Activated naive CD8-positive, alpha-beta T cell treated with anti-CD3 and anti-CD28 coated beads, Interleukin-2, amount 10 ng/mL, durations not matched to agents 7 days and 5 days (primary cell): ENCODE measurements around the gene INPPL1. TPM values are rescaled to one million over a fixed set of nuclear protein-coding genes. Genes with fewer than 3 reads are reported as not detected.
"Not testable (repeated sequence)": the region's sequence is repeated elsewhere in the genome, so short reads cannot be mapped to it uniquely, and the experiment has no call there.

ENCODE experiments used
- ATAC-seq: fragments of 150-1000 bp; cut with Tn5 transposase; one replicate; pipeline ENCODE4 v1.10.0; 2021; ENCODE audit warnings: low read depth, moderate library complexity
- POLR2A ChIA-PET: fragments of 350-600 bp; sonication (Branson Sonifier 250); formaldehyde crosslinking; loops from one replicate; lab custom pipeline; 2021; ENCODE audit warnings: antibody characterized with exemption; lab: Charles Lee
- DNase-seq: peaks from one replicate; pipeline ENCODE4 v3.0.0; 2021
- H3K27ac Mint-ChIP-seq: one replicate; pipeline ENCODE4 v1.8.0; 2022; ENCODE audit warnings: mild to moderate bottlenecking, mixed read lengths
- H3K27me3 Mint-ChIP-seq: one replicate; pipeline ENCODE4 v1.8.0; 2022; ENCODE audit warnings: mild to moderate bottlenecking, moderate library complexity, mixed read lengths
- H3K36me3 Mint-ChIP-seq: one replicate; pipeline ENCODE4 v1.8.0; 2021; ENCODE audit warnings: mild to moderate bottlenecking, mixed read lengths
- H3K4me1 Mint-ChIP-seq: one replicate; pipeline ENCODE4 v1.8.0; 2021; ENCODE audit warnings: mixed read lengths
- H3K4me3 Mint-ChIP-seq: one replicate; pipeline ENCODE4 v1.8.0; 2022; ENCODE audit warnings: mild to moderate bottlenecking, moderate library complexity, mixed read lengths
- H3K9me3 Mint-ChIP-seq: one replicate; pipeline ENCODE4 v1.8.0; 2021; ENCODE audit warnings: mixed read lengths
- total RNA-seq, 2 experiments: library from RNA; stranded (reverse); gene quantifications; one replicate each; pipeline ENCODE4 v1.2.3, GENCODE V29; 2021

The INPPL1 gene
- total RNA-seq, 2 experiments from 2014 or later, result 166 to 171 TPM

DNA sequence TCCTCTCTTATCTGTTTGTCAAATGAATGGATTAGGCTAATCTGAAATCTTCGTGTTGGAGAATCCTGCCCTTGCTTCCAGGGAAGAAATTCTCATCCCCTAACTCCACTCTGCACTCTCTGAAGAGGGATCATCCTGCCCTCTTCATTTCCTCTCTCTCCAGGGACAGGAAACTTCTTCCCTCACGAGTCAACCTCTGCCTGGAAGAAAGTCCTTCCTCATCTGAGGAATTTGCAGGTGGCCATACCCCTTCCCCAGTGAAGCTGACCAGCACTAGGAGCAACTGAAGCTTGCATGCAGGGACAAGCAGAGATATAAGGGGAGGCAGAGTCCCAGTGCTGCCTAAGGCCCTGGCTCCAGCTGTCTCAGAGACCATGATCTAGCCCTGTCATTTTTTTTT is 23.0 kb downstream of the INPPL1 start:
- peaks cover 1% of the 10 kb centered on the region for H3K9me3 Mint-ChIP-seq
- H3K36me3 Mint-ChIP-seq, result peaks cover 3% of the 10 kb centered on the region
- DNase-seq (no peak), ATAC-seq (no peak)
- peaks cover 6% of the 10 kb centered on the region for H3K4me1 Mint-ChIP-seq
- H3K27ac Mint-ChIP-seq, result no peak overlapping the region
- H3K4me3 Mint-ChIP-seq, result no peak overlapping the region
- H3K27me3 Mint-ChIP-seq, result peaks cover 15% of the 10 kb centered on the region
- POLR2A ChIA-PET, result no interaction called here

DNA sequence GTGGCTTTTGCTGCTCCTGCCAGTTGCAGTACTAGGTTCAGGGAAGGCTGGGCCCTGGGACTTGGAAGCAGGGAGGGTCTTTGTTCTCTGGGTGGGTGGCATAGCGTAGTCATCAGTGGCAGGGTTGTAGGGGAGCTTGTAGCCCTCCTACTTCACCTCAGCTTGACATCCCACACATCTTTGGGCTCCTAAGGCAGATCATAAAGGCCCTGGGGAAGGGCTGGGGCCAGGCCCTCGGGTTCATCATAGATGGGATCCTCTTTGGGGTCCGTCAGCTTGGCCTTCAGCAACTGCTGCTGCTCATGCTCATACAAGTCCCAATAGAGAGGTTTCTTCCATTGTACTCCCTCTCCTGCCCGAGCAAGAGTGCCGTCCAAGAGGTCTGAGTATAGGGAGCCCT is 25.4 kb downstream of the INPPL1 start:
- POLR2A ChIA-PET, result no interaction called here
- ATAC-seq, result no peak
- peaks cover 16% of the 10 kb centered on the region for H3K27me3 Mint-ChIP-seq
- H3K27ac Mint-ChIP-seq, result no peak overlapping the region
- DNase-seq, result no peak
- no peaks in the 10 kb centered on the region for H3K36me3 Mint-ChIP-seq
- no peaks in the 10 kb centered on the region for H3K9me3 Mint-ChIP-seq
- no peaks in the 10 kb centered on the region for H3K4me1 Mint-ChIP-seq
- H3K4me3 Mint-ChIP-seq, result no peak overlapping the region

DNA sequence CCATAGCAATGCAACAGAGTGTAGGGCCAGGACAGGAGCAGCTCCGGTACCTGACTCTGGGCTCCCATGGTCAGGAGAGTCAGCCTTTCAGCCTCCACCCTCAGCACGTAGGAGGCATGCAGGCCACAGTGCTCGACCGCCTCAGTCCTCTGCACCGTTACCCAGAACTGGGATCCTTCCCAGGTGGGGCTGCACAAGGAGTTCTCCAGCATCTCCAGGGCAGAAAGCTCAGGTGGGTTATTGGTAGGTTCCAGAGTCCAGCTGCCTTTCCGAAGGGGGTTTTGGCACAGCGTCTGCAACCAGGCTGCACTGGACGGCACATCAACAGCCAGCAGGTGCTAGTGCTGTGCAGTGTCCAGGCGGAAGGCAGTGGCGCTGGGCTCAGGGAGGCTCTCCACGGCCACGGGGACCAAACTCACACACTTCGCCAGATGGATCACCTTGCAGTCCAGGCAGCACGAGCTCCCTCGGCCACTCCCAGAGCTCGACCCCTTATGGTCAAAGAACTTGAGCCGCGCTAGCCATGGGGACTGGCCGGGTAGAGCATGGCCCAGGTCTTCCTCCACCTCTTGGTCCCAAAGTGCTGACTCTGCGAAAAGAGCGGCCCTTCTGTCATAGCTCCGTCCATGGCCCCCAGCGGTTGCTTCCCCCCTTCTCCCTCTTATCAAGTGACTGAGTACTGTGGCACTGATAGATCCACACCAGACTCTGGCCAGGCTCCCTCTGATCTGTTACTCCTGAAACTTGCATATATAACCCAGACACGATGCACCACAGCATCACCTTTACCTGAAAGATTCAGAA is 26.3 kb downstream of the INPPL1 start:
- Mint-ChIP-seq H3K27ac (no peak overlapping the region), H3K27me3 (peaks cover 19% of the 10 kb centered on the region), H3K36me3 (no peaks in the 10 kb centered on the region), H3K9me3 (no peaks in the 10 kb centered on the region), H3K4me3 (no peak overlapping the region), H3K4me1 (no peaks in the 10 kb centered on the region)
- ATAC-seq (no peak), DNase-seq (no peak)
- POLR2A ChIA-PET, result no interaction called here

DNA sequence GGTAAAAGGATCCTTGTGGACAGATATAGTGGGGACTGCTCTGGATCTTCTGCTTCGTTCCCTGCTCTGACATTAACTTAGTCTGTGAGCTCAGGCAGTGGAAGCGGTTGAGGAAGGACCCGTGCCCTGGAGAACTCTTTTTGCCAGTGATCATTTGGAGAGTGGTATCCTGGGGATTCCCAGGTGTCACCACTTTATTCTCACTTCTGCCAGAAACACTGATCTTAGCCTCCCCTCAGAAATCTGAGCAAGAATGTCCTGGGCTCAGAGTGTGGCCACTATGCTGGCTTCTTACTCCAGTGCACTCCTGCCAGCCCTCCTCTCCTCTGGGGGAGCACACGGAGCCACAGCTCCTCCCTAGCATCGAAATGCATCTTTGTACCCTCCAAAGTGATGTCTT is 27.0 kb downstream of the INPPL1 start:
- DNase-seq (no peak), ATAC-seq (no peak)
- Mint-ChIP-seq H3K4me3 (no peak overlapping the region), H3K36me3 (no peaks in the 10 kb centered on the region), H3K9me3 (no peaks in the 10 kb centered on the region), H3K27me3 (peaks cover 19% of the 10 kb centered on the region), H3K4me1 (no peaks in the 10 kb centered on the region), H3K27ac (no peak overlapping the region)
- POLR2A ChIA-PET, result no interaction called here

DNA sequence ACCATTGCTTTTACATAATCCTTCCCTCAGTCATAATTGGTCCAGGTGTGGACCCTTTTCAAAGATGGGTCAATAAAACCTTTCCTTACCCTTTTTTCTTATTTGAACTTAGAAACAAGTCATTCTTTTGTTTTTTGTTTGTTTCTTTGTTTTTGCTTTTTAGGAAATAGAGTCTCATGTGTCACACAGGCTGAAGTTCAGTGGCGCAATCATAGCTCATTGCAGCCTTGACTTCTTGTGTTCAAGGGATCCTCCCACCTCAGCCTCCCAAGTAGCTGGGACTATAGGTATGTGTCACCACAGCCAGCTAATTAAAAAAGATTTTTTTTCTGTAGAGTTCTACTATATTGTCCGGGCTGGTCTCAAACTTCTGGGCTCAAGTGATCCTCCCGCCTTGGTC is 28.8 kb downstream of the INPPL1 start:
- H3K27ac Mint-ChIP-seq, result no peak overlapping the region
- POLR2A ChIA-PET, result no interaction called here

DNA sequence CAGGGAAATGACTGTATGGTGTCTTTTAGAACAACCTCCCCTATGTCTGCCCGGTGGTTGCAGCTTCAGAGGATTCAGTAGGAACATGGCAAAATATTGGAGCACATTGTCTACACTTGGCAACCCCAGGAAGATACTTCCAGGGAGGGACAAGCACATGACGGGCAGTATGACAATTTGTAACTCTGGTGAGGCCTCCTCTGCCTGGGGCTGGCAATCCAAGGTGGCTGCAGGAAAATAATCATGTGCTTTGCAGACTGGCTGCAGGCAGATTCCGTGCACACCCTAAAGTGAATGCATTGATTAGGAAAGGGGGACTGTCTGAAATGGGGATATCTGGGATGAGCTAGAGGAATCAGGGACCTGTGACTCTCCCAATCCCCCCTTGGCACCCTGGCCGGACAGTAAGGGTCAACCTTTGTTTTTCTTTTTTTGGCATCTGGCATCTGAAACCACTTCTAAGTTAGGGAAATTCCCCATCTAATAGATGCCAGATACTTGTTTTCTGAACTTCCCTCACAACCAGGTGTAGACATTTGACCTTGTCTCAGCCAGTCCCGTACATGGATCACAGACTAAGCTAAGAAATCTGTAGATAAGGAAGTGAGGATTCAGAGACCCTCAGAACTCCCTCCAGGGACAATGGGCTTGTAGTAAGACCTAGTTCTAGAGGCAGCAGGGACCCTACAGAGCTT is 29.9 kb downstream of the INPPL1 start:
- H3K4me1 Mint-ChIP-seq, result no peaks in the 10 kb centered on the region
- POLR2A ChIA-PET, result no interaction called here
- no peak for DNase-seq

More for the DNA sequence above, 28.8 kb downstream of the INPPL1 start:
- peaks cover 18% of the 10 kb centered on the region for H3K27me3 Mint-ChIP-seq
- DNase-seq (no peak), ATAC-seq (no peak)
- H3K4me1 Mint-ChIP-seq, result no peaks in the 10 kb centered on the region
- no peaks in the 10 kb centered on the region for H3K36me3 Mint-ChIP-seq
- no peak overlapping the region for H3K4me3 Mint-ChIP-seq
- H3K9me3 Mint-ChIP-seq, result no peaks in the 10 kb centered on the region

GRCh38 chr11:72257570-72257969 is 33.0 kb downstream of the INPPL1 start:
- Mint-ChIP-seq H3K27ac (no peak overlapping the region), H3K4me1 (no peaks in the 10 kb centered on the region), H3K9me3 (no peaks in the 10 kb centered on the region), H3K4me3 (no peak overlapping the region), H3K36me3 (no peaks in the 10 kb centered on the region), H3K27me3 (peaks cover 27% of the 10 kb centered on the region)
- no peak for DNase-seq
- ATAC-seq, result no peak
- POLR2A ChIA-PET, result no interaction called here

More for the DNA sequence above, 29.9 kb downstream of the INPPL1 start:
- no peaks in the 10 kb centered on the region for H3K9me3 Mint-ChIP-seq
- no peak for ATAC-seq
- H3K27me3 Mint-ChIP-seq, result peaks cover 17% of the 10 kb centered on the region
- no peak overlapping the region for H3K27ac Mint-ChIP-seq
- no peaks in the 10 kb centered on the region for H3K36me3 Mint-ChIP-seq
- H3K4me3 Mint-ChIP-seq, result no peak overlapping the region

DNA sequence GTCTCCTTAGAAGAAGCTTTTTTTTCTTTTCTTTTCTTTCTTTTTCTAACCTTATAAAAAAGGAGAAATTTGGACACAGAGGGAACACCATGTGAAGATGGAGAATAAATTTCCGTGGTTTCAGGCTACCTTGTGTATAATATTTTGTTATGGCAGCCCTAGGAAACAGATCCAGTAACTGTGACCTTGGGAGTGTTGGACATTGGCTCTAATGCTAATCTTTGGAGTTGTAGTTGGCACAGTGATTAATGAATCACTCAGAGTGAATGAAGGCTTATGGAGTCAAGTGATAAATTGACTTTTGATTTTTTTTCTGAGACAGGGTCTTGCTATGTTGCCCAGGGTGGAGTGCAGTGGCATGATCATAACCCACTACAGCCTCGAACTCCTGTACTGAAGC is 34.9 kb downstream of the INPPL1 start:
- H3K36me3 Mint-ChIP-seq, result no peaks in the 10 kb centered on the region
- POLR2A ChIA-PET, result no interaction called here
- H3K9me3 Mint-ChIP-seq, result no peaks in the 10 kb centered on the region
- no peak overlapping the region for H3K4me3 Mint-ChIP-seq
- H3K27ac Mint-ChIP-seq, result no peak overlapping the region
- DNase-seq (no peak), ATAC-seq (no peak)
- H3K27me3 Mint-ChIP-seq, result peaks cover 23% of the 10 kb centered on the region
- peaks cover 7% of the 10 kb centered on the region for H3K4me1 Mint-ChIP-seq

GRCh38 chr11:72260574-72260973 is 36.0 kb downstream of the INPPL1 start:
- Mint-ChIP-seq H3K9me3 (no peaks in the 10 kb centered on the region), H3K4me1 (peaks cover 7% of the 10 kb centered on the region), H3K27me3 (peaks cover 21% of the 10 kb centered on the region), H3K4me3 (no peak overlapping the region), H3K36me3 (no peaks in the 10 kb centered on the region), H3K27ac (no peak overlapping the region)
- POLR2A ChIA-PET, result no interaction called here
- no peak for DNase-seq
- ATAC-seq, result no peak

- Mint-ChIP-seq H3K4me1 (peaks cover 12% of the 10 kb centered on the region), H3K36me3 (no peaks in the 10 kb centered on the region), H3K4me3 (no peak overlapping the region), H3K27ac (no peak overlapping the region), H3K27me3 (peaks cover 23% of the 10 kb centered on the region), H3K9me3 (no peaks in the 10 kb centered on the region)
- ATAC-seq (no peak), DNase-seq (no peak)
- POLR2A ChIA-PET, result no interaction called here
Observed at GRCh38 chr11:72263361-72263760, 38.8 kb downstream of the INPPL1 start.

DNA sequence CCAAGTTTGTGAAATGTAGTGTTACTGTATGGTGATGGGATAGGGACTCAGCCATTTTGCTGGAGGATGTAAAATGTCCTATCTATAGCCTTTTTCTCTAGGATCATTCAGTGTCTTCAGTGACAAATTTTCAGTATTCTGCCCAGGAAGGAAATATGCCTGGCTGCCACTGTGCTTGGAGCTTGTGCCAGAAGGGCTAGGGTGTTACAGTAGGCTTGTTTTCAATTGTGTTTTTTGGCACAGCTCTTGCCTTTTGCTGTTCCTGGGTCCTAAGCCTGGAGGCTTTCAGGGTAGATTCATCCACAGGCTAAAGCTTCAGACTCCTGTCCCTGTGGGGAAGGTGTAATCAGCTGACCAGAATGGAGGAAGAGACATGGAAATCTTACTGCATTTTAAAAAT is 41.4 kb downstream of the INPPL1 start:
- Mint-ChIP-seq H3K9me3 (no peaks in the 10 kb centered on the region), H3K27me3 (peaks cover 15% of the 10 kb centered on the region), H3K4me3 (no peak overlapping the region), H3K36me3 (no peaks in the 10 kb centered on the region), H3K4me1 (peaks cover 19% of the 10 kb centered on the region), H3K27ac (no peak overlapping the region)
- DNase-seq, result no peak
- POLR2A ChIA-PET, result no interaction called here
- ATAC-seq, result no peak

GRCh38 chr11:72266960-72267359 is 42.4 kb downstream of the INPPL1 start:
- POLR2A ChIA-PET, H3K4me3 Mint-ChIP-seq, H3K27ac Mint-ChIP-seq, H3K9me3 Mint-ChIP-seq, H3K36me3 Mint-ChIP-seq, DNase-seq, ATAC-seq: not testable (repeated sequence)
- Mint-ChIP-seq H3K27me3 (peaks cover 18% of the 10 kb centered on the region), H3K4me1 (peaks cover 19% of the 10 kb centered on the region)

- no peaks in the 10 kb centered on the region for H3K9me3 Mint-ChIP-seq
- H3K4me3 Mint-ChIP-seq, result no peak overlapping the region
- H3K36me3 Mint-ChIP-seq, result no peaks in the 10 kb centered on the region
- H3K4me1 Mint-ChIP-seq, result peaks cover 15% of the 10 kb centered on the region
- no peak for DNase-seq
- POLR2A ChIA-PET, result no interaction called here
- ATAC-seq, result no peak
- H3K27ac Mint-ChIP-seq, result no peak overlapping the region
- H3K27me3 Mint-ChIP-seq, result peaks cover 25% of the 10 kb centered on the region
Observed at GRCh38 chr11:72267956-72268617, 43.5 kb downstream of the INPPL1 start.
